Trophoblast cell (in vitro differentiated cells and primary cell): ENCODE data around the gene PROZ.

Experiments
- DNase-seq, 2 donors: peaks; one replicate each; pipeline ENCODE4 v3.0.0-alpha.2; 2016
- H2AFZ ChIP-seq: 2 replicates; pipeline ENCODE4 v1.6.1; 2013; ENCODE audit warnings: low read length, moderate library complexity, mild to moderate bottlenecking; ENCODE audit not compliant: insufficient read depth, poor library complexity
- H2AK5ac ChIP-seq: 2 replicates; pipeline ENCODE4 v1.6.1; 2013; ENCODE audit warnings: mild to moderate bottlenecking, low read length
- H2BK120ac ChIP-seq: 2 replicates; pipeline ENCODE4 v1.6.1; 2013; ENCODE audit warnings: low read length, mild to moderate bottlenecking, moderate library complexity; ENCODE audit not compliant: insufficient read depth, poor library complexity
- H2BK12ac ChIP-seq: 2 replicates; pipeline ENCODE4 v1.6.1; 2013; ENCODE audit warnings: mild to moderate bottlenecking, low read length, moderate library complexity
- H2BK5ac ChIP-seq: 2 replicates; pipeline ENCODE4 v1.6.1; 2013; ENCODE audit warnings: low read length, low read depth, moderate library complexity, mild to moderate bottlenecking; ENCODE audit not compliant: poor library complexity
- H3K14ac ChIP-seq: 2 replicates; pipeline ENCODE4 v1.6.1; 2013; ENCODE audit warnings: mild to moderate bottlenecking, low read length
- H3K18ac ChIP-seq: 2 replicates; pipeline ENCODE4 v1.6.1; 2013; ENCODE audit warnings: mild to moderate bottlenecking, low read length
- H3K23ac ChIP-seq: 2 replicates; pipeline ENCODE4 v1.6.1; 2013; ENCODE audit warnings: low read length
- H3K27ac ChIP-seq: 2 replicates; pipeline ENCODE4 v1.5.1; 2013; ENCODE audit warnings: low read depth, mild to moderate bottlenecking, inconsistent platforms, low read length, moderate library complexity
- H3K27me3 ChIP-seq: 2 replicates; pipeline ENCODE4 v1.6.1; 2013; ENCODE audit warnings: inconsistent platforms, mild to moderate bottlenecking, low read length, moderate library complexity; ENCODE audit not compliant: insufficient read depth
- H3K36me3 ChIP-seq, 2 experiments: 1 replicate in 1 of 2; 2 replicates in 1 of 2; pipeline ENCODE4 v1.6.1; 2013; ENCODE audit warnings: low read length in 2 of 2, mild to moderate bottlenecking in 2 of 2, moderate library complexity in 1 of 2; ENCODE audit not compliant: insufficient read depth in 2 of 2, control insufficient read depth in 1 of 2
- H3K4ac ChIP-seq: 2 replicates; pipeline ENCODE4 v1.6.1; 2013; ENCODE audit warnings: low read depth, mild to moderate bottlenecking, low read length, moderate library complexity
- H3K4me1 ChIP-seq, 2 experiments: 1 replicate in 1 of 2; 2 replicates in 1 of 2; pipeline ENCODE4 v1.6.1; 2013; ENCODE audit warnings: low read length in 2 of 2, mild to moderate bottlenecking in 2 of 2, moderate library complexity in 1 of 2; ENCODE audit not compliant: insufficient read depth in 2 of 2, control insufficient read depth in 1 of 2
- H3K4me2 ChIP-seq: 2 replicates; pipeline ENCODE4 v1.6.1; 2013; ENCODE audit warnings: inconsistent platforms, mild to moderate bottlenecking, low read length, moderate library complexity
- H3K4me3 ChIP-seq: 2 replicates; pipeline ENCODE4 v1.5.1; 2013; ENCODE audit warnings: mild to moderate bottlenecking, low read depth, low read length, inconsistent platforms
- H3K79me1 ChIP-seq: one replicate; pipeline ENCODE4 v1.6.1; 2013; ENCODE audit warnings: low read length
- H3K79me2 ChIP-seq: 2 replicates; pipeline ENCODE4 v1.6.1; 2013; ENCODE audit warnings: low read length, mild to moderate bottlenecking; ENCODE audit not compliant: control insufficient read depth, insufficient read depth, poor library complexity
- H3K9ac ChIP-seq: 2 replicates; pipeline ENCODE4 v1.6.1; 2013; ENCODE audit warnings: mild to moderate bottlenecking, low read length
- H3K9me3 ChIP-seq: 2 replicates; pipeline ENCODE4 v1.6.1; 2013; ENCODE audit warnings: low read depth, mild to moderate bottlenecking, control low read depth, inconsistent platforms, low read length; ENCODE audit not compliant: insufficient read depth
- H4K12ac ChIP-seq: 2 replicates; pipeline ENCODE4 v1.6.1; 2013; ENCODE audit warnings: low read depth, mild to moderate bottlenecking, low read length, moderate library complexity
- H4K8ac ChIP-seq: 2 replicates; pipeline ENCODE4 v1.6.1; 2013; ENCODE audit warnings: low read depth, mild to moderate bottlenecking, low read length, moderate library complexity
- H4K91ac ChIP-seq: one replicate; pipeline ENCODE4 v1.6.1; 2013; ENCODE audit warnings: low read depth, mild to moderate bottlenecking, low read length, moderate library complexity
- WGBS: extraction: QIAGEN DNeasy Blood & Tissue Kit; methylation state at CpG from one replicate; pipeline ENCODE4 v1.1.7; 2013; ENCODE audit warnings: missing lambda C conversion rate; ENCODE audit not compliant: insufficient read length, insufficient coverage; ENCODE audit errors: extremely low coverage; 5-methylcytosine and 5-hydroxymethylcytosine counted together

PROZ gene

DNA sequence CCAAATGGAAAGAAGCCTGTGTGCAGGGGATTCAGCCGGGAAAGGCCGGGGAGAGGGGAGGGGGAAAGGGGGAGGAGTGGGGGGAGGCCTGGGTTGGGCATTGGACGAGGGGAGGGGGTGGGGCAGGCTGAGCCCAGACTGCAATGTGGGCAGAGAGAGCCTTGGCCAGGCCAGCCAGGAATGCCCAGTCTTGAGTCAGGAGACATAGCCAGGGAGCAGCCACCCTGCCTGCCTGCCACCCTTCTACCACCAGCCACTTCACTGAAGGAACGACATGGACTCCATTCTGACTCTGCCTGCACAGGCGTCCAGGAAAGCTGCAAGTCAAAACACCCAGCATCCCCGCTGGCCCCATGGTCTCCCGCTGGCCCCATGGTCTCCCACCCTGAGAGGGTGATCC, 498 bp downstream of the PROZ start:
- Histone ChIP-seq H3K14ac (no peak overlapping the region), H3K18ac (no peak overlapping the region), H3K23ac (no peak overlapping the region), H3K79me2 (no peaks in the 10 kb centered on the region), H3K4me2 (no peak overlapping the region), H2BK5ac (no peak overlapping the region), H3K9ac (no peak overlapping the region), H3K27me3 (no peaks in the 10 kb centered on the region), H3K4me1 (peaks cover 0 to 2% of the 10 kb centered on the region in 2 experiments), H4K8ac (no peak overlapping the region), H3K4me3 (no peak overlapping the region), H2BK120ac (no peak overlapping the region), H4K91ac (no peak overlapping the region), H3K36me3 (no peaks in the 10 kb centered on the region), H2AK5ac (no peak overlapping the region), H3K79me1 (no peaks in the 10 kb centered on the region), H3K4ac (no peak overlapping the region), H2AFZ (no peak overlapping the region), H3K27ac (no peak overlapping the region), H3K9me3 (peaks cover 3% of the 10 kb centered on the region), H4K12ac (no peak overlapping the region), H2BK12ac (no peak overlapping the region)
- no CpG with 5 or more reads among the region's 7 CpGs for WGBS
- DNase-seq, result no peak

DNA sequence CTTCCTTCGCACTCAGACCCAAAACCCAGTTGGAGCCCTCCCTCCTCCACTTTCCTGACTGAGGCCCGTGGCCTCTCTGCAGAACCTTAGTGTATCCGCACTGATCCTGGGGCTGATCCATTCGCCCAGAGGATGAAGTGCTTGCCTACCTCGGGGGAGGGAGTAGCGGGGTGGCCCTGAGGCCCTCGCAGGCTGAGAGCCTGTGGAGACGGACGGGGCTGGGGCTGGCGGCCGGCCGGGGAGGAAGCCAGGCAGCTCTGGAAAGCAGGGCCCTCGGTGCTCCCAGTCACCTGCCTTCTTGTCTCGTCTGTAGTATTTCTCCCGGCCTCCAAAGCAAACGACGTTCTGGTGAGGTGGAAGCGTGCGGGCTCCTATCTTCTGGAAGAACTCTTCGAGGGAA, 1.3 kb downstream of the PROZ start:
- Histone ChIP-seq H3K4ac (no peak overlapping the region), H3K4me2 (no peak overlapping the region), H3K79me2 (no peaks in the 10 kb centered on the region), H3K14ac (no peak overlapping the region), H3K36me3 (no peaks in the 10 kb centered on the region), H3K18ac (no peak overlapping the region), H3K4me3 (no peak overlapping the region), H3K79me1 (no peaks in the 10 kb centered on the region), H3K9ac (no peak overlapping the region), H3K27ac (no peak overlapping the region), H4K8ac (no peak overlapping the region), H3K27me3 (no peaks in the 10 kb centered on the region), H4K12ac (no peak overlapping the region), H2AFZ (no peak overlapping the region), H4K91ac (no peak overlapping the region), H2BK12ac (no peak overlapping the region), H2BK5ac (no peak overlapping the region), H3K9me3 (peaks cover 3% of the 10 kb centered on the region), H3K23ac (no peak overlapping the region), H2AK5ac (no peak overlapping the region), H2BK120ac (no peak overlapping the region), H3K4me1 (no peaks in the 10 kb centered on the region)
- WGBS, result no CpG with 5 or more reads among the region's 20 CpGs
- no peak for DNase-seq

DNA sequence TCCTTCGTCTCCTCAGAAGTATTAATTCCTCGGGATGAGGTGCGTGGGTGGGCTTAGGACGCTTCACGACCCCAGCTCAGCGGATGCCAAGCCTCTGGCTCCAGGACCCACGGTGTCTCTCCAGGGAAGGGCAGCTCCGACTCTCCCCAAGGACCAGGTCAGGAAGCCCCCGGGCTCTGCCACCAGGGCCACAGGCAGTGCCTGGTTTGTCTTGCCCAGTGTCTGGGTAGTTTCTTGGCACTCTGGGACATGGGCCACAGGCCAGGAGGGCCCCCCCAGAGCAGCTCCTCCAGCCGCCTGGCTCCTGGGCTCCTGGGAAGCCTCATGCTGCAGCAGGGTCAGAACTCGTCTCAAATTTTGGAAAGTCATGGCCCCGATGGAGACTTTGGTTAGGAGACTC, 2.5 kb downstream of the PROZ start:
- no peak overlapping the region for H2BK5ac ChIP-seq
- H3K4ac ChIP-seq, result no peak overlapping the region
- DNase-seq, result no peak
- no peak overlapping the region for H4K12ac ChIP-seq
- H2AFZ ChIP-seq, result no peak overlapping the region
- no CpG with 5 or more reads among the region's 12 CpGs for WGBS
- no peak overlapping the region for H3K9ac ChIP-seq
- H3K79me1 ChIP-seq, result no peaks in the 10 kb centered on the region
- no peak overlapping the region for H3K23ac ChIP-seq
- H3K79me2 ChIP-seq, result no peaks in the 10 kb centered on the region
- no peak overlapping the region for H2BK120ac ChIP-seq
- H3K9me3 ChIP-seq, result peaks cover 3% of the 10 kb centered on the region
- H3K27me3 ChIP-seq, result no peaks in the 10 kb centered on the region
- H2AK5ac ChIP-seq, result no peak overlapping the region
- no peak overlapping the region for H3K14ac ChIP-seq
- no peak overlapping the region for H3K4me3 ChIP-seq
- H3K36me3 ChIP-seq, result no peaks in the 10 kb centered on the region
- H3K4me2 ChIP-seq, result no peak overlapping the region
- H4K8ac ChIP-seq, result no peak overlapping the region
- no peak overlapping the region for H3K18ac ChIP-seq
- no peak overlapping the region for H3K27ac ChIP-seq
- no peaks in the 10 kb centered on the region for H3K4me1 ChIP-seq
- H4K91ac ChIP-seq, result no peak overlapping the region
- no peak overlapping the region for H2BK12ac ChIP-seq

DNA sequence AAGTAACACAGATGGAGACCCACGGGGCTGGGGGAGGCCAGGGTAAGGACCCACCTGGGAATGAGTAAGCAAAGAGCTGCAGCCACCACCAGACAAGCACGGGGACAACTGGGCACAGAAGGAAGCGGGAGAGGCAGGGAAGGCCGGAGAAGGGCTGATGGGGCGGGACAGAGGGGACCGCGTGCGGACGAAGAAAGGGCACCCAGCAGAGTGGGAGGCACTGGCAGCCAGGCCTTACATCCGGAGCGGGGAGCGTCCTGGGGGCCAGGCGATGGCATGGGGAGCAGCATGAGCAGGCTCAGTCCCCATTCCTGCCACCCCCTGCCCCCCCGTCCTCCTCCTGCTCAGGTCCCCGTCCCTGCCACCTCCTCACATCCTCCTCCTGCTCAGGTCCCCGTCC, 3.0 kb downstream of the PROZ start:
- Histone ChIP-seq H3K14ac (no peak overlapping the region), H2BK5ac (no peak overlapping the region), H2BK12ac (no peak overlapping the region), H3K4ac (no peak overlapping the region), H3K18ac (no peak overlapping the region), H3K4me2 (no peak overlapping the region), H3K27me3 (no peaks in the 10 kb centered on the region), H3K9me3 (peaks cover 1% of the 10 kb centered on the region), H4K8ac (no peak overlapping the region), H3K79me1 (no peaks in the 10 kb centered on the region), H4K91ac (no peak overlapping the region), H4K12ac (no peak overlapping the region), H3K23ac (no peak overlapping the region), H3K27ac (no peak overlapping the region), H2BK120ac (no peak overlapping the region), H2AFZ (no peak overlapping the region), H3K4me1 (no peaks in the 10 kb centered on the region), H3K79me2 (no peaks in the 10 kb centered on the region), H2AK5ac (no peak overlapping the region), H3K36me3 (peaks cover 2 to 3% of the 10 kb centered on the region in 2 experiments), H3K9ac (no peak overlapping the region), H3K4me3 (no peak overlapping the region)
- no CpG with 5 or more reads among the region's 16 CpGs for WGBS
- no peak for DNase-seq
